ENCODE measurements around the gene MEF2C. TPM values are rescaled to one million over a fixed set of nuclear protein-coding genes. Genes with fewer than 3 reads are reported as not detected.

Gene MEF2C
- total RNA-seq, 1 experiment from 2014 or later: 13.0 TPM

DNA sequence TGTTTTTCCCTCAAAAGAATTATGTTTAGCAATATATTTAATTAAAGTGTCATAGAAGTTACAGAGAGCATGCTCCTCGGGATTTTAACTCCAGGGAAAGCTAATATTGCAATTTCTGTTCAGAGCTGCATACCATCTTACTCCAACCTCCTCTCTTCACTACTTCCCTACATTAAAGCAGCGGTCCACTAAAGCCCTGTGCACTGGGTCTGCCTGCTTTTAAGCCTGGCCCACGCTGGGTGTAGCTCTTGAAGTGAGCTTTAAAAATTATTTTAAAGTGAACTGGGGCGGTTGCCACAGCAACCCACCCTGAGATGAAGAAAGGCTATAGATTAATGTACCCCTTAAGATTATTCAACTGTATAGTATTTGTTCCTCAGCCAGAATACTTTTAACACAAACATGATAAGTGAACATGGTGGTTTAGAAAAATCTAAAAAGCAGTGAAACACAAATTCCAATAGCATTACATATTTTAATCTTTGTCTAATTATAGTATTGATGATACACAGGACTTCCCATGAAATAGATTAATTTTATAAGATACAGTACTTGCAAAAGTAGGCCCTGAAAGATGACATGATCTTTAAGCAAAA lies 3.9 kb upstream of the MEF2C start:
- RAD21 ChIA-PET (ENCODE audit: low non-redundant PET in 1 of 2, low total read pairs in 2 of 2, uncharacterized antibody in 2 of 2, unreplicated experiment in 2 of 2): no interaction called here
- Histone ChIP-seq H2AFZ (ENCODE audit: low read depth, low read length, poor library complexity, severe bottlenecking) (peak overlapping the region; percentile 1), H3K27me3 (ENCODE audit: insufficient read depth, low read length) (no peaks in the 10 kb centered on the region), H3K4me3 (replicated peaks in 1 of 2; ENCODE audit: low read depth in 1 of 2, low read length in 2 of 2) (no peak overlapping the region), H3K4me1 (ENCODE audit: control insufficient read depth in 1 of 2, insufficient read depth in 2 of 2, low read length in 2 of 2) (peaks cover 0 to 12% of the 10 kb centered on the region in 2 experiments; a peak in 3 of 4 replicates), H4K20me1 (ENCODE audit: insufficient read depth) (no peaks in the 10 kb centered on the region), H3K9me3 (ENCODE audit: control insufficient read depth in 1 of 2, insufficient read depth in 1 of 2, low read depth in 1 of 2, low read length in 2 of 2) (no peaks in the 10 kb centered on the region), H3K4me2 (ENCODE audit: low read length) (no peak overlapping the region), H3K79me2 (ENCODE audit: insufficient read depth, low read length) (no peaks in the 10 kb centered on the region), H3K9ac (ENCODE audit: low read length) (no peak overlapping the region), H3K36me3 (ENCODE audit: control insufficient read depth in 1 of 2, insufficient read depth in 2 of 2, low read length in 2 of 2) (no peaks in the 10 kb centered on the region), H3K9me2 (ENCODE audit: insufficient read depth) (no peaks in the 10 kb centered on the region), H3K27ac (ENCODE audit: low read depth, low read length) (no peak overlapping the region)
- no TSS peak for BruUV-seq (replicated peaks)
- intact Hi-C loops (cut with micrococcal nuclease): no loop called here
- POLR2A ChIA-PET: no interaction called here
- DNase-seq (ENCODE audit: low read depth, low spot score): no peak
- CTCF ChIA-PET: no interaction called here
- no peak for ATAC-seq
- TF ChIP-seq SIN3A (IDR thresholded peaks at IDR 0.05; ENCODE audit: low read depth) (no peak), FOSL1 (IDR thresholded peaks at IDR 0.05; ENCODE audit: low read depth) (no peak), ELF1 (IDR thresholded peaks at IDR 0.05; ENCODE audit: borderline replicate concordance, low read depth) (no peak), CEBPB (IDR thresholded peaks at IDR 0.05; ENCODE audit: low read depth) (no peak), CBX3 (IDR thresholded peaks at IDR 0.05; ENCODE audit: low read depth) (no peak), EGR1 (IDR thresholded peaks at IDR 0.05; ENCODE audit: low read depth) (no peak), EZH2 (IDR thresholded peaks at IDR 0.05) (no peak), EZH2phosphoT487 (IDR thresholded peaks at IDR 0.05; ENCODE audit: borderline replicate concordance) (no peak), YY1 (IDR thresholded peaks at IDR 0.05; ENCODE audit: extremely low read depth, insufficient replicate concordance, low read depth, low read length) (no peak), ZFX (IDR thresholded peaks at IDR 0.05) (no peak), POLR2AphosphoS5 (IDR thresholded peaks at IDR 0.05; ENCODE audit: low read depth, low read length) (no peak), POLR2A (IDR thresholded peaks at IDR 0.05; ENCODE audit: borderline replicate concordance, extremely low read depth, insufficient read depth, insufficient read length) (no peak), TCF7L2 (IDR thresholded peaks at IDR 0.05; ENCODE audit: borderline replicate concordance, extremely low read depth, insufficient read depth, insufficient read length) (no peak), JUND (IDR thresholded peaks at IDR 0.05) (no peak)
- TF ChIP-seq, protein P1, sequence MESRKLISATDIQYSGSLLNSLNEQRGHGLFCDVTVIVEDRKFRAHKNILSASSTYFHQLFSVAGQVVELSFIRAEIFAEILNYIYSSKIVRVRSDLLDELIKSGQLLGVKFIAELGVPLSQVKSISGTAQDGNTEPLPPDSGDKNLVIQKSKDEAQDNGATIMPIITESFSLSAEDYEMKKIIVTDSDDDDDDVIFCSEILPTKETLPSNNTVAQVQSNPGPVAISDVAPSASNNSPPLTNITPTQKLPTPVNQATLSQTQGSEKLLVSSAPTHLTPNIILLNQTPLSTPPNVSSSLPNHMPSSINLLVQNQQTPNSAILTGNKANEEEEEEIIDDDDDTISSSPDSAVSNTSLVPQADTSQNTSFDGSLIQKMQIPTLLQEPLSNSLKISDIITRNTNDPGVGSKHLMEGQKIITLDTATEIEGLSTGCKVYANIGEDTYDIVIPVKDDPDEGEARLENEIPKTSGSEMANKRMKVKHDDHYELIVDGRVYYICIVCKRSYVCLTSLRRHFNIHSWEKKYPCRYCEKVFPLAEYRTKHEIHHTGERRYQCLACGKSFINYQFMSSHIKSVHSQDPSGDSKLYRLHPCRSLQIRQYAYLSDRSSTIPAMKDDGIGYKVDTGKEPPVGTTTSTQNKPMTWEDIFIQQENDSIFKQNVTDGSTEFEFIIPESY (IDR thresholded peaks at IDR 0.05; ENCODE audit: extremely low read depth, insufficient replicate concordance, low read length): no peak
- TF ChIP-seq, protein P2, sequence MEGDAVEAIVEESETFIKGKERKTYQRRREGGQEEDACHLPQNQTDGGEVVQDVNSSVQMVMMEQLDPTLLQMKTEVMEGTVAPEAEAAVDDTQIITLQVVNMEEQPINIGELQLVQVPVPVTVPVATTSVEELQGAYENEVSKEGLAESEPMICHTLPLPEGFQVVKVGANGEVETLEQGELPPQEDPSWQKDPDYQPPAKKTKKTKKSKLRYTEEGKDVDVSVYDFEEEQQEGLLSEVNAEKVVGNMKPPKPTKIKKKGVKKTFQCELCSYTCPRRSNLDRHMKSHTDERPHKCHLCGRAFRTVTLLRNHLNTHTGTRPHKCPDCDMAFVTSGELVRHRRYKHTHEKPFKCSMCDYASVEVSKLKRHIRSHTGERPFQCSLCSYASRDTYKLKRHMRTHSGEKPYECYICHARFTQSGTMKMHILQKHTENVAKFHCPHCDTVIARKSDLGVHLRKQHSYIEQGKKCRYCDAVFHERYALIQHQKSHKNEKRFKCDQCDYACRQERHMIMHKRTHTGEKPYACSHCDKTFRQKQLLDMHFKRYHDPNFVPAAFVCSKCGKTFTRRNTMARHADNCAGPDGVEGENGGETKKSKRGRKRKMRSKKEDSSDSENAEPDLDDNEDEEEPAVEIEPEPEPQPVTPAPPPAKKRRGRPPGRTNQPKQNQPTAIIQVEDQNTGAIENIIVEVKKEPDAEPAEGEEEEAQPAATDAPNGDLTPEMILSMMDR (IDR thresholded peaks at IDR 0.05 in 2 of 3, conservative IDR thresholded peaks at IDR 0.05 in 1 of 3; ENCODE audit: borderline replicate concordance in 1 of 3, insufficient read depth in 1 of 3, low read depth in 2 of 3, low read length in 2 of 3): no peak
- TF ChIP-seq, protein P3, sequence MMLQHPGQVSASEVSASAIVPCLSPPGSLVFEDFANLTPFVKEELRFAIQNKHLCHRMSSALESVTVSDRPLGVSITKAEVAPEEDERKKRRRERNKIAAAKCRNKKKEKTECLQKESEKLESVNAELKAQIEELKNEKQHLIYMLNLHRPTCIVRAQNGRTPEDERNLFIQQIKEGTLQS (IDR thresholded peaks at IDR 0.05): no peak
